ENCODE data around the gene PTPRR.
A peak's percentile ranks its signal among the peaks of the same experiment; 100 is the strongest.

Gene PTPRR

DNA sequence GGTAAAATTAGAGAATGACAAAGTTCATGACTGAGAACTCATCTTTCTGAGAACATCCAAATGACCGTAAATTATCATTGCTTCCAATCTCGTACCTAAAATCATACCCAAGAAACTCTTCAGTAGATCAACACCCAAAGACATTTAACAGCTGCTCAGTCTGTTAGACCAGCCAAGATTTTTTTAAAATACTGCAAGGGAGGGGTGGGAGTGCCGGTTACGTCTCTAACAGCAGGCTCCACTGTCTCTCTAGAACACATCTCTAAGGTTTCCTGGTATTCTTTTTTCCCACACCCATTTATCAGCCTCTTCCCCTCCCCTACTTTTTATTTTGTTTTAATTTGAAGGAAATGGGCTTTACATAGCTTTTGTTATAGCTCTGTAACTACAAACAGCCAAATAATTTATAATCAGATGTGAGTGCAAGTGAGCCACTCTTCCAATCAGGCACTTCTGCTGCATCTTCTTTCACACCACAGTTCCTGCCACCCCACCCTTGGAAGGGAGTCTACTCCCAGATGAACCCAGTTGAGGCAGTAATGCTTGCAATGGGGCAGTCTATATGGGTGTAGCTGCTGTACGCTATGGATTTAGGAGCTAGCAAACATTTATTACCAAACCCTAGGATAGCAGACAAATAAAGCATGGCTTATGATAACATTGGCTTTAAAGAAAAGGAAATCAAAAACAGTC is 305.2 kb downstream of the PTPRR start:
- DNase-seq (ENCODE audit: extremely low read depth in 1 of 2, low read depth in 1 of 2), result no peak

GRCh38 chr12:70609739-70610491 is 310.6 kb downstream of the PTPRR start:
- DNase-seq (ENCODE audit: extremely low read depth in 1 of 2, low read depth in 1 of 2), result no peak

DNA sequence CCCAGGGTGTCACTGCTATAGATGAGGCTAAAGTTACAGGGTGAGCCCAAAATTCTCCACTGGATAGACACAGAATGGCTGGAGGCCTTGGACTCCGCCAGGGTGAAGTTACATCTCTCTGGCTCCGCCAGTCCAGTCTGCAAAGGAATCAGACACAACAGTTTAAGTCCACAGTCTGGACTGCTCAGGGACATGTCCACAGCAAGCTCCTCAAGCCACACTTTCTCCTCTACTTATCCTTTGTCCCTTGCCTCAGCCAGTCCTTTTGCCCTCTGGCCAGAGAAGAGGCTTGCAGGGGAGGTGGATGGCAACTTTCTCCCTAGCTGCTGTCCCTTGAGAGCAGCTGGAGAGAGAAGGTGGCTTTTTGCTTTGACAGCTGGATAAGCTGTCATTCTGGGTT is 311.3 kb downstream of the PTPRR start:
- no peak for DNase-seq (ENCODE audit: extremely low read depth in 1 of 2, low read depth in 1 of 2)

GRCh38 chr12:70608184-70608583 is 312.4 kb downstream of the PTPRR start:
- DNase-seq (ENCODE audit: extremely low read depth in 1 of 2, low read depth in 1 of 2), result no peak

GRCh38 chr12:70607107-70607506 is 313.4 kb downstream of the PTPRR start:
- DNase-seq (ENCODE audit: extremely low read depth in 1 of 2, low read depth in 1 of 2), result no peak

DNA sequence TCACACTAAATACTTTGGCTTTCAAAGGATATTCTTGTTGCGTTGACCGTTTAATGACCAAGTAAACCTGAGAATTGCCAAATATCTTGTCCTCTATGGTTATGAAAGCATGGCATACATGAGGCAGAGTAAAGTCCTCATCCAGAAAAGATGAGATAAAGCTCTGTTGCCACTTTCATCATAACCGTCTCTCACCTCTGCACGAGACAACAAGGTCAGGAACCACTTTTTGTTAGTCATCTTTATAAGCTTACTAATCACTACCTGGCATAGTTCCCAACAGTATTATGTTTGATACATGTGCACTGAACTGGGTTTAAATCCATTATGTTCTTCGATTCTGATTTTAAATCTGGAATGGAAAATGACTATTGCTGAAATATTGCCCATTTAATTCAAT is 314.6 kb downstream of the PTPRR start:
- no peak for DNase-seq (ENCODE audit: extremely low read depth in 1 of 2, low read depth in 1 of 2)

DNA sequence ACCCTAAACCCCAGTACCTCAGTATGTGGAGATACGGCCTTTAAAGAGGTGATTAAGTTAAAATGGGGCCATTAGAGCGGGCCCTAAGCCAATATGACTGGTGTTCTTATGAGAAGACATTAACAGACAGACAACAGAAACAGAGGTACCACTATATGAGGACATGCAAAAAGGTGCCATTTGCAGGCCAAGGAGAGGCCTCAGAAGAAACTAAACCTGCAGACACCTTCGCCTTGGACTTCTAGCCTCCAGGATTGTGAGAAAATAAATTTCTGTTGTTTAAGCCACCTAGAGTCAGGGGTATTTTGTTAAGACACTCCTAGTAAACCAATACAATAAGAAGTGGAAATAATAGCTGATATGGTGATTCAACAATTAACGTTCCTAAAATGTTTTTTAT is 315.9 kb downstream of the PTPRR start:
- no peak for DNase-seq (ENCODE audit: extremely low read depth in 1 of 2, low read depth in 1 of 2)

DNA sequence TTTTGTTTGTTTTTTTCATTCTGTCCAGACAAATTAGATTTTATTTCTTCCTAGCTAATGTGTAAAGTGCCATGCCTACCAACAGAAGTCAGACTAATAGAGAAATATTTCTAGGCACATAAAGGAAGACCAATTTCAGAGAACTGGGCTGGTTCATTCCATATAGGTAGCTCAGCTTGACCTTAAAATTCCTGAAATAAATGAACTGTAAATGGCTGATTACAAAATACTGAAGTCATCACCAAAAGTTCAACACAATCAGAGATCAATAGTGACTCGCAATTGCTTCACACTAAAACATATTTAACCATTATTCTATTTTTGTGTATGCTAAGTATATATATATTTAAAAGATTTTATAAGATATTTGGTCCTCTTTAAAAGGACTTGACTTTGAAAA is 317.5 kb downstream of the PTPRR start:
- no peak for DNase-seq (ENCODE audit: extremely low read depth in 1 of 2, low read depth in 1 of 2)

GRCh38 chr12:70598467-70599193 is 321.9 kb downstream of the PTPRR start:
- no peak for DNase-seq (ENCODE audit: extremely low read depth in 1 of 2, low read depth in 1 of 2)

- no peak for DNase-seq (ENCODE audit: extremely low read depth in 1 of 2, low read depth in 1 of 2)
Observed at GRCh38 chr12:70592664-70593063, 327.9 kb downstream of the PTPRR start.

DNA sequence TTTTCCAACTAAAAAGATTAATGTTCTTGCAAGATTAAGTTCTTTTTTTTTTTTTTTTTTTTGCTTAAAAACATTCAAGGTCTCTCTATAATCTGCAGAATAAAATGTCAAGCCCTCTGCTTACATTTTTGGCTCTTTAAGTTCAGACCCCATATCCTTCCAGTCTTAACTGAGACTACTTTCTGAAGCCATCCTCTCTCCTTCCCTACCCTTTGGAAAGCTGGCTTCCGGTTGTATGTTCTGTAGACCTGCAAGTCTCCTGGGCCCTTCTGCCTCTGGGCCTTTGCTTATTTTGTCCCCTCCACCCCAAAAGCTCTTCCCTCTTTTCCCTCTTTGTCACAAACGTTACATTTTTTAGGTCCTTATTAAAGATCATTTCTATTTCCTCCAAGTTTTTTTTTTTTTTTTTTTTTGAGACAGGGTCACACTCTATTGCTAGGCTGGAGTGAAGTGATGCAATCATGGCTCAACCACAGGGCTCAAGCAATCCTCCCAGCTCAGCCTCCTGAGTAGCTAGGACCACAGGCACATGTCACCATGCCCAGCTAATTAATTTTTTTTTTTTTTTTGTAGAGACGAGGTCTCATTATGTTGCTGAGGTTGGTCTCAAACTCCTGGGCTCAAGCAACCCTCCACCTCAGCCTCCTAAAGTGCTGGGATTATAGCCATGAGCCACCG is 329.9 kb downstream of the PTPRR start:
- no peak for DNase-seq (ENCODE audit: extremely low read depth in 1 of 2, low read depth in 1 of 2)

GRCh38 chr12:70590051-70590450 is 330.5 kb downstream of the PTPRR start:
- peak in 1 of 2 donors; percentile 28 for DNase-seq (ENCODE audit: extremely low read depth in 1 of 2, low read depth in 1 of 2)
